ENCODE data around the gene CST9. TPM values are rescaled to one million over a fixed set of nuclear protein-coding genes. Genes with fewer than 3 reads are reported as not detected.

CST9 gene
- total and polyA plus RNA-seq, 2 experiments from 2014 or later, result not detected

DNA sequence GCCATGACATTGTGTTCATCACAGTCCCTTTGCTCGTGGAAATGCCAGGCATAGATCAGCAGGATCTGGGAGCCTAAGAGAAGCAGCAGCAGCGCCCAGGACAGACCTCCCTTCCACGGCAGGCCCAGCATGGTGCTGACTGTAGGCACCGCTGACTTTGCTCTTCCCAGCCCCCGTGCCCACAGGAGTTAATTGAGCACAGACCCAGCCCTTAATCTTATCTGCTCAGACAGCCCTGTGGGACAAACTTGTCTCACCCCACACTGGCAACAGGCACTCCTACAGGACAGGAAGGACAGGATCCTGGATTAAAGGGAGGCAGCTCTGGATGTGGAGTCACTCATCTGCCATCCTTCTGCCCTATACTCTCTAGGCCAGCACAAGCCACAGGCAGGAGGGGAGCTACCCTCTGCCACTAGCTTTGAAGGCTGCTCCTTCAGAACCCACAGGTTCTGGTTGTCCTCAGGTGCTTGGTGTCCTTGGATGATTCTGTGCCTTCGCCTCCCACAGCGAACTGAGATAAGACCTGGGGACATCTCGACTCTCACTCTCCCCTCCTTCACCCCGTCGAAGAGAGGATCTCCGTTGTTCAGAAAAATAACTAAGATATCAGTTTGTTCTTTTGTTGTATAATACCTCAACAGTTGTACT lies 37.3 kb downstream of the CST9 start, which contains the start of gene CST9L:
CST9L (minus strand) TSS at position 165 of the 651 bp plus-strand sequence; CDS start at position 131, 34 bp downstream.
- H3K27ac ChIP-seq, result no peak within 1 kb of the TSS
- H3K9me2 ChIP-seq (replicated peaks; ENCODE audit: insufficient read depth), result no peaks in the 10 kb centered on the region
- TF ChIP-seq EZH2phosphoT487 (IDR thresholded peaks at IDR 0.05; ENCODE audit: low read depth, severe bottlenecking, unreplicated experiment), result no peak
- no peak for TF ChIP-seq EZH2 (IDR thresholded peaks at IDR 0.05; ENCODE audit: borderline replicate concordance)
- TF ChIP-seq, protein P1, sequence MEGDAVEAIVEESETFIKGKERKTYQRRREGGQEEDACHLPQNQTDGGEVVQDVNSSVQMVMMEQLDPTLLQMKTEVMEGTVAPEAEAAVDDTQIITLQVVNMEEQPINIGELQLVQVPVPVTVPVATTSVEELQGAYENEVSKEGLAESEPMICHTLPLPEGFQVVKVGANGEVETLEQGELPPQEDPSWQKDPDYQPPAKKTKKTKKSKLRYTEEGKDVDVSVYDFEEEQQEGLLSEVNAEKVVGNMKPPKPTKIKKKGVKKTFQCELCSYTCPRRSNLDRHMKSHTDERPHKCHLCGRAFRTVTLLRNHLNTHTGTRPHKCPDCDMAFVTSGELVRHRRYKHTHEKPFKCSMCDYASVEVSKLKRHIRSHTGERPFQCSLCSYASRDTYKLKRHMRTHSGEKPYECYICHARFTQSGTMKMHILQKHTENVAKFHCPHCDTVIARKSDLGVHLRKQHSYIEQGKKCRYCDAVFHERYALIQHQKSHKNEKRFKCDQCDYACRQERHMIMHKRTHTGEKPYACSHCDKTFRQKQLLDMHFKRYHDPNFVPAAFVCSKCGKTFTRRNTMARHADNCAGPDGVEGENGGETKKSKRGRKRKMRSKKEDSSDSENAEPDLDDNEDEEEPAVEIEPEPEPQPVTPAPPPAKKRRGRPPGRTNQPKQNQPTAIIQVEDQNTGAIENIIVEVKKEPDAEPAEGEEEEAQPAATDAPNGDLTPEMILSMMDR (IDR thresholded peaks at IDR 0.05; ENCODE audit: poor library complexity), result no peak
- H3K27me3 ChIP-seq, result no peaks in the 10 kb centered on the region
- DNase-seq (ENCODE audit: low spot score), result no peak
- no peaks in the 10 kb centered on the region for H3K79me2 ChIP-seq
- H3K4me1 ChIP-seq (ENCODE audit: insufficient read depth), result no peaks in the 10 kb centered on the region
- 65% methylated on average over 11 of the region's 11 CpGs for WGBS (ENCODE audit: low lambda C conversion rate, missing lambda C conversion rate)
- H3K4me2 ChIP-seq, result no peak within 1 kb of the TSS
- H3K4me3 ChIP-seq, result no peak within 1 kb of the TSS
- H2AFZ ChIP-seq, result no peak within 1 kb of the TSS
- H4K20me1 ChIP-seq (ENCODE audit: insufficient read depth, poor library complexity, severe bottlenecking), result no peaks in the 10 kb centered on the region
- H3K36me3 ChIP-seq (replicated peaks; ENCODE audit: insufficient read depth, low read depth), result no peaks in the 10 kb centered on the region
- H3K9me3 ChIP-seq (ENCODE audit: low read depth), result no peaks in the 10 kb centered on the region

DNA sequence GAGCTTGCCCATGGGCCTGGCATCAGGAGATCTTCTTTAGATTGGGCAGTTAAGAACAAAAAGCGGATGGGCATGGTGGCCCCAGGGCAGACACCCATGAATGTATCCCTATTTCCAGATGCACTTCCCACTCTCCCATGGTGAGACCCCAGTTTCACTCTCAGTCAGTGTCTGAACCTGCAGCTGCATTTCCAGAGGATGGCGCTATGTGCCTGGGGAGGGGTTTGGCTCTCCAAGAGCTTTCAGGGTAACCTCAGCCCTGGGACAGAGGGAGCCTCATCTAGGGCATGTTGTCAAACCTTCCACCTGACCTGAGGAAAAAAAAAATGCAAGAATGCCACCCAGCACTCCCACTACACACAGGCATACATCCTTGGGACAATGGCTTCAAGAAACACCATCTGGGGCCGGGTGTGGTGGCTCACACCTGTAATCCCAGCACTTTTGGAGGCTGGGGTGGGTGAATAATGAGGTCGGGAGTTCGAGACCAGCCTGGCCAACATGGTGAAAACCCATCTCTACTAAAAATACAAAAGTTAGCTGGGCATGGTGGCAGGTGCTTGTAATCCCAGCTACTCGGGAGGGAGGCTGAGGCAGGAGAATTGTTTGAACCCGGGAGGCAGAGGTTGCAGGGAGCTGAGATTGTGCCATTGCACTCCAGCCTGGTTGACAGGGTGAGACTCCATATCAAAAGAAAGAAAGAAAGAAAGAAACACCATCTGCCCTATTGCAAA lies 39.4 kb downstream of the CST9 start:
- no peak for DNase-seq (ENCODE audit: low spot score)
- 91% methylated on average over 7 of the region's 7 CpGs for WGBS (ENCODE audit: low lambda C conversion rate, missing lambda C conversion rate)
- H3K9me3 ChIP-seq (ENCODE audit: low read depth), result no peaks in the 10 kb centered on the region
- no peaks in the 10 kb centered on the region for H3K9me2 ChIP-seq (replicated peaks; ENCODE audit: insufficient read depth)
- H3K27me3 ChIP-seq, result no peaks in the 10 kb centered on the region
- no peaks in the 10 kb centered on the region for H3K79me2 ChIP-seq
- no peak overlapping the region for H3K27ac ChIP-seq
- H4K20me1 ChIP-seq (ENCODE audit: insufficient read depth, poor library complexity, severe bottlenecking), result no peaks in the 10 kb centered on the region
- no peak overlapping the region for H3K4me2 ChIP-seq
- H2AFZ ChIP-seq, result no peak overlapping the region
- no peak overlapping the region for H3K4me3 ChIP-seq
- H3K4me1 ChIP-seq (ENCODE audit: insufficient read depth), result no peaks in the 10 kb centered on the region
- TF ChIP-seq EZH2 (IDR thresholded peaks at IDR 0.05; ENCODE audit: borderline replicate concordance) (no peak), EZH2phosphoT487 (IDR thresholded peaks at IDR 0.05; ENCODE audit: low read depth, severe bottlenecking, unreplicated experiment) (no peak)
- TF ChIP-seq, protein P1 (IDR thresholded peaks at IDR 0.05; ENCODE audit: poor library complexity), result no peak
- H3K36me3 ChIP-seq (replicated peaks; ENCODE audit: insufficient read depth, low read depth), result no peaks in the 10 kb centered on the region

GRCh38 chr20:23565503-23566045 lies 40.1 kb downstream of the CST9 start:
- H3K9me2 ChIP-seq (replicated peaks; ENCODE audit: insufficient read depth), result no peaks in the 10 kb centered on the region
- H3K36me3 ChIP-seq (replicated peaks; ENCODE audit: insufficient read depth, low read depth), result no peaks in the 10 kb centered on the region
- no peak overlapping the region for H2AFZ ChIP-seq
- WGBS (ENCODE audit: low lambda C conversion rate, missing lambda C conversion rate), result 98% methylated on average over 2 of the region's 2 CpGs
- no peaks in the 10 kb centered on the region for H3K79me2 ChIP-seq
- no peak for TF ChIP-seq EZH2 (IDR thresholded peaks at IDR 0.05; ENCODE audit: borderline replicate concordance)
- TF ChIP-seq, protein P1 (IDR thresholded peaks at IDR 0.05; ENCODE audit: poor library complexity), result no peak
- TF ChIP-seq EZH2phosphoT487 (IDR thresholded peaks at IDR 0.05; ENCODE audit: low read depth, severe bottlenecking, unreplicated experiment), result no peak
- H3K27ac ChIP-seq, result no peak overlapping the region
- no peaks in the 10 kb centered on the region for H3K9me3 ChIP-seq (ENCODE audit: low read depth)
- no peaks in the 10 kb centered on the region for H4K20me1 ChIP-seq (ENCODE audit: insufficient read depth, poor library complexity, severe bottlenecking)
- H3K27me3 ChIP-seq, result no peaks in the 10 kb centered on the region
- DNase-seq (ENCODE audit: low spot score), result no peak
- no peaks in the 10 kb centered on the region for H3K4me1 ChIP-seq (ENCODE audit: insufficient read depth)
- no peak overlapping the region for H3K4me2 ChIP-seq
- H3K4me3 ChIP-seq, result no peak overlapping the region

All from hepatocyte (in vitro differentiated cells).